AG09309 (cell line): ENCODE results near the gene LEPROT.

Experiments
- DNase-seq: peaks from one replicate; pipeline ENCODE4 v3.0.0-alpha.2; 2010; ENCODE audit warnings: low read depth
- H3K4me3 ChIP-seq: 2 replicates; pipeline ENCODE4 v1.5.1; 2011; ENCODE audit warnings: mild to moderate bottlenecking, low read depth, low read length, moderate library complexity; ENCODE audit not compliant: control insufficient read depth
- CTCF ChIP-seq: IDR thresholded peaks from 2 replicates; pipeline ENCODE4 v1.5.1; 2011; ENCODE audit warnings: mild to moderate bottlenecking, low read depth, low read length, inconsistent platforms; ENCODE audit not compliant: insufficient read depth, control insufficient read depth; ENCODE audit errors: missing control alignments

LEPROT gene

GRCh38 chr1:65386439-65386838 lies 34.0 kb upstream of the LEPROT start:
- H3K4me3 ChIP-seq = no peak overlapping the region

DNA sequence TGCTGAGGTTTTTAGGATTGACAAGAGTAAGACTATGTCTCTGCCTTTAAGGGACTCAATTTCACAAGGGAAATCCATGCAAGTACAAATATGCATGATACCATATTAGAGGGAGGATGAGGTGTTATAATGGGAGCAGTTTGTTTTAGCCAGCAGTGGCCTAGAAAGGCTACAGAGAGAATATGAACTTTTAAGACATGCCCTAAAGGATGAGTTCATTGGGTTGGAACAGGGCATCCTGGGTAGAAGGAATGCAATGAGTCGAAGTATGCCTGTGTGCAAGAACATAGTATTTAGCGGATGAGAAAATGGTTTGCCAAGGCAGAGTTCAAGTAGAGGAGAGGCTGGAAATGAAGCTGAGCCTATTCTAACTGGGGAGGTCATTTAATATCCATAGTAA lies 32.6 kb upstream of the LEPROT start:
- no peak for DNase-seq
- no peak overlapping the region for H3K4me3 ChIP-seq
- no peak for TF ChIP-seq CTCF

More at GRCh38 chr1:65386439-65386838, 34.0 kb upstream of the LEPROT start:
- DNase-seq = no peak
- TF ChIP-seq CTCF = no peak

GRCh38 chr1:65388908-65389695 lies 31.4 kb upstream of the LEPROT start:
- DNase-seq = no peak
- H3K4me3 ChIP-seq = no peak overlapping the region
- no peak for TF ChIP-seq CTCF

GRCh38 chr1:65392497-65392896 lies 28.0 kb upstream of the LEPROT start:
- DNase-seq = no peak
- no peak for TF ChIP-seq CTCF
- no peak overlapping the region for H3K4me3 ChIP-seq

DNA sequence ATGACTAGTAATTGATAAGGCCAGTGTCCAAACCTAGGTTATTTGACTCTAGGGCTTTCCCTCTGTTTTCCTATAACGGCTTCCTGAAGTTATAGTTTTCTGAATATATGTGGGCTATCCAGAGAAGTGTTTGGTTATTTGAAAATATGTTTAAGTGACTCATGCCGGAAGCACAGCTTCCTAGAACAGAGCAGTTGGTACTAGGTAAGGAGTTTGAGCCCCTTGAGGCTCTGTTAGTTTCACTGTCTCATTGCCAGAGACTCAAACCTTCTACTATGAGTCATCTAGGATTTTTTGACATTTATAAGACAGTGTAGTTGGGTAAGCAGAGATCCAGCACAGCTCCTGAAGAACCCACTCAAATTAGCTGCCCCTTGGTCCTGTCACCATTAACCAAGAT lies 27.1 kb upstream of the LEPROT start:
- no peak overlapping the region for H3K4me3 ChIP-seq
- no peak for TF ChIP-seq CTCF
- DNase-seq = peak; percentile 10

GRCh38 chr1:65393928-65394327 lies 26.5 kb upstream of the LEPROT start:
- H3K4me3 ChIP-seq = no peak overlapping the region
- TF ChIP-seq CTCF = no peak
- DNase-seq = no peak

DNA sequence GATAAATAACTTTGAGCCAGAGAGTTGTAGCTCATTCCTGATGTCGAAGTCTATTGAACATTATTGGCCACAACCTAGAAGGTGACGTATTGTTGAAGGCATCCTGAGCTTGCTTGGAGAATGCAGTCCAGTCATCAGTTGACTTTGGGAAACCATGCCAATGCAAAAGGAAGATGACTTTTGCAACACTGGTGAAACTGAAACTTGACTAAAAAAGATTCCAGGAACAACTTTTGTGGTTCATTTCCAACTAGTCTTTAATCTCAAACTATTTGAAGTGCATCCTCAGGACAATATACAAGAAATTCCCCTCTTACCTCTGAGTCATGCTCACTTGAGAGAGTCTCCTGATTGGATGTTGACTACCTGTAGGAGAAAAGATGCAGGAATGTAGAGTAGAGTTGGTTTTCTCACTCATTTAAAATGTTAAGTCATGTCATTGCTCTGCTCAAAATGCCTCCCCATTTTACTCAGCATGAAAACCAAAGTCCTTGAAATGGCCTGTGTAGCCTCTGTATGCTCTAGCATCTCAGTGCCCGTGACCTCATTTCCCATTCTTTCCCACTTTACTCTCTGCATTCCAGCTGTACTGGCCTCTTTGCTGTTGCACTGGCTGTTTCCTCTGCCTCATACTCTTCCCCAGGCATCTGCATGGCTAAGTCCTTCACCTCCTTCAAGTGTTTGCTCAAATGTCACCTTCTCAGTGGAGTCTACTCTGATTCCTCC lies 24.4 kb upstream of the LEPROT start:
- no peak for TF ChIP-seq CTCF
- H3K4me3 ChIP-seq = no peak overlapping the region
- peak; percentile 47 for DNase-seq
